ENCODE measurements around the gene PKHD1.
"Not testable (repeated sequence)": the region's sequence is repeated elsewhere in the genome, so short reads cannot be mapped to it uniquely, and the experiment has no call there.

Gene PKHD1

GRCh38 chr6:51972659-51973058 lies 114.8 kb downstream of the PKHD1 start:
- no peak for DNase-seq

GRCh38 chr6:51968265-51968664 lies 119.1 kb downstream of the PKHD1 start:
- DNase-seq = no peak

GRCh38 chr6:51965222-51965801 lies 122.1 kb downstream of the PKHD1 start:
- no peak for DNase-seq

GRCh38 chr6:51963980-51964379 lies 123.4 kb downstream of the PKHD1 start:
- no peak for DNase-seq

- DNase-seq = no peak
Measured at GRCh38 chr6:51962354-51962753, 125.1 kb downstream of the PKHD1 start.

GRCh38 chr6:51960419-51960818 lies 127.0 kb downstream of the PKHD1 start:
- no peak for DNase-seq

- peak; percentile 42 for DNase-seq
Measured at GRCh38 chr6:51959744-51960383, 127.5 kb downstream of the PKHD1 start.

GRCh38 chr6:51954681-51955080 lies 132.7 kb downstream of the PKHD1 start:
- DNase-seq = no peak

GRCh38 chr6:51953246-51953645 lies 134.2 kb downstream of the PKHD1 start:
- DNase-seq = no peak

GRCh38 chr6:51951924-51952323 lies 135.5 kb downstream of the PKHD1 start:
- DNase-seq = no peak

GRCh38 chr6:51949526-51949925 lies 137.9 kb downstream of the PKHD1 start:
- DNase-seq = no peak

GRCh38 chr6:51939695-51940094 lies 147.7 kb downstream of the PKHD1 start:
- DNase-seq = not testable (repeated sequence)

- DNase-seq = no peak
Measured at GRCh38 chr6:51936531-51937290, 150.7 kb downstream of the PKHD1 start.

- DNase-seq = no peak
Measured at GRCh38 chr6:51934098-51934497, 153.3 kb downstream of the PKHD1 start.

GRCh38 chr6:51932956-51933355 lies 154.5 kb downstream of the PKHD1 start:
- no peak for DNase-seq

- DNase-seq = no peak
Measured at GRCh38 chr6:51930602-51931001, 156.8 kb downstream of the PKHD1 start.

GRCh38 chr6:51929934-51930574 lies 157.4 kb downstream of the PKHD1 start:
- DNase-seq = no peak

GRCh38 chr6:51928320-51928719 lies 159.1 kb downstream of the PKHD1 start:
- DNase-seq = no peak

- DNase-seq = no peak
Measured at GRCh38 chr6:51927450-51927849, 160.0 kb downstream of the PKHD1 start.

- DNase-seq = no peak
Measured at GRCh38 chr6:51926125-51926524, 161.3 kb downstream of the PKHD1 start.

- not testable (repeated sequence) for DNase-seq
Measured at GRCh38 chr6:51922479-51922878, 164.9 kb downstream of the PKHD1 start.

GRCh38 chr6:51918347-51918746 lies 169.1 kb downstream of the PKHD1 start:
- DNase-seq = not testable (repeated sequence)

- no peak for DNase-seq
Measured at GRCh38 chr6:51915098-51915497, 172.3 kb downstream of the PKHD1 start.

GRCh38 chr6:51913265-51913664 lies 174.1 kb downstream of the PKHD1 start:
- no peak for DNase-seq

Measured in NCI-H1417 treated with DMSO at 0.1 percent for 48 hours (cell line).